Activated naive CD8-positive, alpha-beta T cell treated with anti-CD3 and anti-CD28 coated beads for 36 hours (primary cell): Measurements from ENCODE around the gene ZFAND3. TPM values are rescaled to one million over a fixed set of nuclear protein-coding genes. Genes with fewer than 3 reads are reported as not detected.
A peak's percentile ranks its signal among the peaks of the same experiment; 100 is the strongest.

Experiments
- DNase-seq: peaks from one replicate; pipeline ENCODE4 v3.0.0; 2021
- H3K27ac Mint-ChIP-seq: one replicate; pipeline ENCODE4 v1.8.0; 2022; ENCODE audit warnings: mild to moderate bottlenecking, moderate library complexity, mixed read lengths
- H3K27me3 Mint-ChIP-seq: one replicate; pipeline ENCODE4 v1.8.0; 2022; ENCODE audit warnings: mild to moderate bottlenecking, mixed read lengths
- H3K36me3 Mint-ChIP-seq: one replicate; pipeline ENCODE4 v1.8.0; 2021; ENCODE audit warnings: mild to moderate bottlenecking, mixed read lengths
- H3K4me1 Mint-ChIP-seq: one replicate; pipeline ENCODE4 v1.8.0; 2021; ENCODE audit warnings: mixed read lengths
- H3K4me3 Mint-ChIP-seq: one replicate; pipeline ENCODE4 v1.8.0; 2022; ENCODE audit warnings: mild to moderate bottlenecking, moderate library complexity, mixed read lengths
- H3K9me3 Mint-ChIP-seq: one replicate; pipeline ENCODE4 v1.8.0; 2022; ENCODE audit warnings: mixed read lengths
- total RNA-seq, 2 experiments: library from RNA; stranded (reverse); gene quantifications; one replicate each; pipeline ENCODE4 v1.2.3, GENCODE V29; 2021

Gene ZFAND3
- total RNA-seq, 2 experiments from 2014 or later = 36.3 to 38.5 TPM

DNA sequence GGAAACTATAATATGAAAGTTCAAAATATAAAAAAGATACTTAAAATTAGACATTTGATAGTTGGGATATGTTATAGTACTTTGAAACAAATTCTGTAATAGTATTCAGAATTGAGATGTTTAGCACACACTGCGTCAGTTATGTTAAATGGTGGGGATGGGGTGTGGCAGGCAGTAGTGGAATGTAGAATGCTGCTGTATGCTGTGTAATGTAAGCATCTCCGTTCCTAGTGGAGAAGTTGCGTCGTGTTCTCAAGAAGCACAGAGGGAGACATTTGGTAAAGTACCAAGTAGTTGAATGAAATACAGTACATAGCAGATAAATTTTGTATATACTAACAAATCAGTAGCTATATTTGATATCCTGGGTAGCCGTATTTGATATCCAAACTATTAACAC, 192.4 kb downstream of the ZFAND3 start:
- H3K27ac Mint-ChIP-seq = no peak overlapping the region
- peaks cover 3% of the 10 kb centered on the region for H3K9me3 Mint-ChIP-seq
- H3K36me3 Mint-ChIP-seq = peaks cover 19% of the 10 kb centered on the region
- peaks cover 23% of the 10 kb centered on the region for H3K4me1 Mint-ChIP-seq
- H3K27me3 Mint-ChIP-seq = no peaks in the 10 kb centered on the region
- DNase-seq = no peak
- no peak overlapping the region for H3K4me3 Mint-ChIP-seq

DNA sequence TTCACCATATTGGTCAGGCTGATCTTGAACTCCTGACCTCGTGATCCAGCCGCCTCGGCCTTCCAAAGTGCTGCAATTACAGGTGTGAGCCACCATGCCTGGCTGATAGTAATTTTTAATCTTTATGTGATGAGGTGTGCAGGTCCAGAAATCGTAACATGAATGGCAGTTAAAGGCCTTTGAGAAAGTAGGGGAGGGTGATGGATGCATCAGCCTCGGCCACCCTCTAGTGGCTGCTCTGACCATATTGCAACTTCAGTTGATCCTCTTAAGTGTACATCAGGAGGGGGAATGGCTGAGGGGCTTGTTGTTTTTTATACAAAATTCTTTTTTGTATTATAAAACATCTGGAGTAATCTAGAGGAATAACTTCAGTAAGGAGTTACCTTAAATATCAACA, 193.0 kb downstream of the ZFAND3 start:
- Mint-ChIP-seq H3K27ac (no peak overlapping the region), H3K36me3 (peaks cover 19% of the 10 kb centered on the region), H3K4me3 (no peak overlapping the region), H3K27me3 (no peaks in the 10 kb centered on the region), H3K4me1 (peaks cover 23% of the 10 kb centered on the region), H3K9me3 (peaks cover 3% of the 10 kb centered on the region)
- DNase-seq = peak; percentile 18

DNA sequence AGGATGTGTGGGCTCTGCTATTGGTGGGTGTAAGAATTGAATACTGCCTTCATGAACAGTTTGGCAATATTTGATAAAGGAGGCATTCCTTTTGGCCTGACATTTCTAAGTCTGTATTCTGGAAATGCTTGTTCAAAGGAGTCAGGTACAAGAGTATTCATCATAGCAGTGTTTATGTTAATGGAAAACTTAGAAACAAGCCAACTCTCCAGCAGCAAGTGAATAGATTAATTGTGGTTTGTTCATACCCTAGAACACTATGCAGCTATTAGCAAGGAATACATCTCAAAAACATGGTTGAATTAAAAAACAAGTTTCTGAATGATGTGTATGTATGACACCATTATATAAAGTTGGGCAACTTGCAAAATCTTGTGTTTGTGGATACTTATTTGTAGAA, 195.8 kb downstream of the ZFAND3 start:
- no peaks in the 10 kb centered on the region for H3K9me3 Mint-ChIP-seq
- H3K27ac Mint-ChIP-seq = no peak overlapping the region
- no peaks in the 10 kb centered on the region for H3K27me3 Mint-ChIP-seq
- peaks cover 6% of the 10 kb centered on the region for H3K36me3 Mint-ChIP-seq
- DNase-seq = no peak
- peaks cover 26% of the 10 kb centered on the region for H3K4me1 Mint-ChIP-seq
- H3K4me3 Mint-ChIP-seq = no peak overlapping the region

DNA sequence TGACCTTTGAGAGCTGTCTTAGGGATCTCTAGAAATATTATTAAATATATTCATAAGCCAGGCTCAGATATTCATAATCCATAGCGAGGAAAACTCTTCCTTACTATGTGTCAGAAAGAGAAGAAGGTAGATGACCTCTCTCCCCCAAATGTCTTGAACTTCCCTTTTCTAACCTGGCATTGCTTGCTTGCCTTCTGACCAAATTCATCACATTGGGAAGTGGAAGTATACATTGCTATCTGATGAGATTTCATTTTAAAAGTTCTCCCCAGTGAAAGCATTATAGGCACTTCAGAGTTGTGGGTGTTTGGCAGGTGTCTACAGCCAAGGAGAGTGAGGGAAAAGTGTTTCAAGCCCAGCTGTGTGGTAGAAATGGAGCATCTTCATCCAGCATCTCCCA, 197.3 kb downstream of the ZFAND3 start:
- H3K4me1 Mint-ChIP-seq = peaks cover 32% of the 10 kb centered on the region
- no peaks in the 10 kb centered on the region for H3K27me3 Mint-ChIP-seq
- no peak overlapping the region for H3K4me3 Mint-ChIP-seq
- no peak for DNase-seq
- H3K36me3 Mint-ChIP-seq = peaks cover 3% of the 10 kb centered on the region
- no peaks in the 10 kb centered on the region for H3K9me3 Mint-ChIP-seq
- H3K27ac Mint-ChIP-seq = no peak overlapping the region

DNA sequence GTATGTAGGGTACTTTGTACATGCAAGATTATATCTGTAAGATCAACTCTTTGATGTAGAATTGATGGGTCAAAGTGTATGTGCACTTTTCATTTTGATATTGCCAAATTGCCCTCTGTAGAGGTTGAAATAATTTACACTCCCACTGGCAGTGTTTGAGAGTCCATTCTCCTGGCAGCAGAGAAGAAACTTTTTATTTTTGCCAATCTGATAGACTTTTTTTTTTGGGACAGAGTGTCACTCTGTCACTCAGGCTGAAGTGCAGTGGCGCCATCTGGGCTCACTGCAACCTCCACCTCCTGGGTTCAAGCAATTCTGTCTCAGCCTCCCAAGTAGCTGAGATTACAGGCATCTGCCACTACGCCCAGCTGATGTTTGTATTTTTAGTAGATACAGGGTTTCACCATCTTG, 199.2 kb downstream of the ZFAND3 start:
- no peaks in the 10 kb centered on the region for H3K9me3 Mint-ChIP-seq
- H3K27me3 Mint-ChIP-seq = no peaks in the 10 kb centered on the region
- no peak overlapping the region for H3K4me3 Mint-ChIP-seq
- DNase-seq = no peak
- peaks cover 32% of the 10 kb centered on the region for H3K4me1 Mint-ChIP-seq
- H3K36me3 Mint-ChIP-seq = peaks cover 1% of the 10 kb centered on the region
- no peak overlapping the region for H3K27ac Mint-ChIP-seq

DNA sequence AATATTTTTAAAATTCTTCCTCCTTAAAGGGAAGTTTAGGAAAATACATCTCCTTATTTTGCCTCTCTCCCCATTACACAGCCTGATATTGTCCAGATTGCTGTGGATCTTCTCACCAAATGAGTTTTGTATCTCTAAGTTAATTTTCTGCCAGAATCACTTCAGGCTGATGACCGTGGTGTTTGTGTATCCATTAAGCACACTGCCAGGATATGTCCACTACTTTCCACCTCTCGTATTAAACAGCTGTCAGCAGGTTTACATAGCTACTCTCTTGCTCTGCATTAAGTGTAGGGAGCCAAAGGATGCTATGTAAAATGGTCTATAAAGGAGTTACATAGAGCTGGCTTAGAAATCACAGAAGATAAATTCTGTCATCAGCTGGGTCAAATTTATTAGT, 201.1 kb downstream of the ZFAND3 start:
- Mint-ChIP-seq H3K27me3 (no peaks in the 10 kb centered on the region), H3K9me3 (no peaks in the 10 kb centered on the region), H3K4me1 (peaks cover 23% of the 10 kb centered on the region), H3K27ac (no peak overlapping the region), H3K4me3 (no peak overlapping the region), H3K36me3 (peaks cover 4% of the 10 kb centered on the region)
- DNase-seq = no peak

DNA sequence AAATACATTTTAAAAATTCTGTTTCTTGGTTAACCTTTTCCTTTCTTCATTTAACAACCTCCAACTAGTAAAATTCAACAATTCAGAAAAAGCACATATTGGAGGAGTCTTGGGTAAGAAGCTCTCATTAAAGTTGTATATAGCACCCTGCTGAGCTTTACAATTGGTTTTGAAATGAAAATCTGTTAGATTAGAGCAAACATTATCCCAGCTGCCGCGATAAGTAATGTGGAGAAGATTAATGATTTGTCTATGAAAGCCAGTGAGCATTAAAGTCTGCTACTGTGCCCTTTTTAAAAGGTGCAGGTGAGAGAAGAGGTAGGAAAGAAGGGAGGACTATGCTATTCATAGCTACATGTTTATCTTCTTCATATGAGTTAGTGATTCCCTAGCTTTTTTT, 201.5 kb downstream of the ZFAND3 start:
- Mint-ChIP-seq H3K9me3 (no peaks in the 10 kb centered on the region), H3K4me1 (peaks cover 24% of the 10 kb centered on the region), H3K27ac (no peak overlapping the region), H3K36me3 (peaks cover 4% of the 10 kb centered on the region), H3K27me3 (no peaks in the 10 kb centered on the region), H3K4me3 (no peak overlapping the region)
- no peak for DNase-seq

DNA sequence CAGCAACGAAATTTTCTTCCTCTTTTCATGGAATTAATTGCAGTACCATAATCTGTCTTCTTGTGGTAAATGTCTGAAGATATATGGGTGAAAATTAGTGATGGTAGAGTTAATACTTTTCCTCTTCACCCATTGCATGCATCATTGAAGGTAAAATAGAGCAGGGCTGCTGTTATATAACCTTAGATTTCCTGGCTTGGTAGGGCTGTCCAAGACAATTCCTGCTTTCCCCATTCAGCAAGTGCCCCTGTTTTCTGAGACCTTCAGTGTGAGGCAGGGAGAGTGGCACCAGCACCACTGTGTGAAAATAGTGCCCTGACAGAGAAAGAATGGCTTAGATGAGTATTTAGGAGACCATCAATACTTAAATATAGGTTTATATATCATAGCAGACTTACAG, 202.0 kb downstream of the ZFAND3 start:
- peaks cover 6% of the 10 kb centered on the region for H3K36me3 Mint-ChIP-seq
- no peak for DNase-seq
- no peak overlapping the region for H3K4me3 Mint-ChIP-seq
- no peak overlapping the region for H3K27ac Mint-ChIP-seq
- H3K9me3 Mint-ChIP-seq = no peaks in the 10 kb centered on the region
- H3K27me3 Mint-ChIP-seq = no peaks in the 10 kb centered on the region
- H3K4me1 Mint-ChIP-seq = peaks cover 25% of the 10 kb centered on the region

DNA sequence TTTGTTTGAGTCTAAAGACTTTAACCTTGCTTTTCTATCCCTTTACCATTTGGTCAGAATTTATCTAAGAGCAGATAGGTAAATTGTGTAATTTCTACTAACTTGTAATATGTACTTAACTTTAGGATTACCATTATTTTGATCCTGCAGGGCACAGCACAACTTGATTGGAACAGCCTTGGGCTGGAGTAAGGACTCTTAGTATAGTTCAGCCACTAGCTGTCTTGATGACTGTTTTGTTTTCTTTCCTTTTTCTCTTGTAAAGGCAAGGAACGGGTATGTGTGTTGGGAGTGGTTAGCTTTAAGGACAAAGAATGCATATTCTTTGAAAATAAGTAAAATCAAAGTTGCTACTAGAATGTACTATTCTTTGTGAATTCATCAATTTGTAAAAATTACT, 203.2 kb downstream of the ZFAND3 start:
- peaks cover 23% of the 10 kb centered on the region for H3K4me1 Mint-ChIP-seq
- H3K4me3 Mint-ChIP-seq = no peak overlapping the region
- DNase-seq = no peak
- no peaks in the 10 kb centered on the region for H3K9me3 Mint-ChIP-seq
- H3K36me3 Mint-ChIP-seq = peaks cover 6% of the 10 kb centered on the region
- no peaks in the 10 kb centered on the region for H3K27me3 Mint-ChIP-seq
- no peak overlapping the region for H3K27ac Mint-ChIP-seq

DNA sequence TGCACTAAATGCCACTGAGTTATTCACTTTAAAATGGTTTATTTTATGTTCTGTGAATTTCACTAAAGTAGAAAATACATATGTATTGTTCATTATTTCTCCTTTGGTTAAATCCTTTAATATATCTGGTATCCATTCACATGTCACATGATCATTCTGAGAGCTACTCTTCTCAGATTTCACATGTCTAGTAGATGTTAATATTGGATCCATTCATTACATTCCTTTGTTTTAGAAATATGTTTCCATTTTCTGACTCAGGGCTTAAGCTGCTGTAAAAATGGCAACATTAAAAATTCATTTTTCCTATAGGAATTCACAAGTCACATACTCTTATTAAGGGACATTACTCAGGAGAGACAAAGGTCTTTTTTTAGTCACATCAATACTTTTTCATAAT, 205.4 kb downstream of the ZFAND3 start:
- H3K4me3 Mint-ChIP-seq = no peak overlapping the region
- H3K27ac Mint-ChIP-seq = no peak overlapping the region
- peaks cover 32% of the 10 kb centered on the region for H3K4me1 Mint-ChIP-seq
- DNase-seq = no peak
- H3K27me3 Mint-ChIP-seq = no peaks in the 10 kb centered on the region
- H3K9me3 Mint-ChIP-seq = no peaks in the 10 kb centered on the region
- peaks cover 6% of the 10 kb centered on the region for H3K36me3 Mint-ChIP-seq

DNA sequence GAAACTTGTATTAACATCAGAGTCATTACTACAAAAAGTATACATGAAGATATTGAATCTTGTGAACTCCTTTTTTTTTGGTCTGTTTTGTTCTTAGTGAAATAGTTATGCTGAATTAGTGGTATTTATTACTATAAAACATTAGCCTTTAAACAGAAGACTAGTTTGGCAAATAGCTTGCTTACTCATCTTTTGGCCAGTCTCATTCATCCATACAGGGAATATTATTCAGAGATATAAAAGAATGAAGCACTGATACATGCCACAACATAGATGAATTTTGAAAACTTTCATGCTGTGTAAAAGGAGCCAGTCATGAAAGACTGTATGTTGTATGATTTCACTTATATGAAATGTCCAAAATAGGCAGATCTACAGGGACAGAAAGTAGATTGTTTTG, 205.9 kb downstream of the ZFAND3 start:
- Mint-ChIP-seq H3K9me3 (peaks cover 1% of the 10 kb centered on the region), H3K4me3 (no peak overlapping the region), H3K4me1 (peaks cover 34% of the 10 kb centered on the region), H3K27ac (no peak overlapping the region), H3K36me3 (peaks cover 11% of the 10 kb centered on the region), H3K27me3 (no peaks in the 10 kb centered on the region)
- no peak for DNase-seq

DNA sequence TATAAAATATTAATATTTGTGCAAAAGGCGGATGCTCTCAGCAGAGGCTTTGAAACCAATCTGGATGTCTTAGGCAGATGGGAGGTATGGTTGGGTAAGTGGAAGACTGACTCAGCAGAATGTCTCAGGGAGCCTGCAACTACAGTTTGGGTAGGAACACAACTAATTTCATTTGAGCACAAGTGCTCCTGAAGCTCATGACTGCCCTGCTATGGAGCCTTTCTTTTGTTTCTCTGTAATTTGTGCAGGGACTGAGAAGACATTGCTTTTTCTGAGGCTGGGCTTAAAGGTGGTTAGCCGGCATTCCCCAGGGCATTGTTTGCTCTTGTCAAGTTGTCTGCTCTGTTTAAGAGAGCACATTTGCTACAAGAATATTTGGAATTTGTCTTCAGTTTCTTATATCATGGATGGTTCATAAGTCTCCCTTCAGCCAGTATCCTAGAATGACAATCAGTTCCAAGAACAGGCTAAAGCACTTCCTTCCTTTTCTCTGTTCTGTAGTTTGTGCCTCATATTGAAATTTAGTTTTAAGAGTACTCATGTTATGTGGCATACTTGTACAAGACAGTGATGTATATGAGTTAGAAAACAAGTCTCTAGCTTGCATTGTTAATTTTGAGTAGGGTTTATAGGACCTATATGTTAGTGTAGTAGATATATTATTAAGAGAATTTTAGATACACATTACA, 208.3 kb downstream of the ZFAND3 start:
- H3K4me3 Mint-ChIP-seq = no peak overlapping the region
- H3K27me3 Mint-ChIP-seq = no peaks in the 10 kb centered on the region
- H3K4me1 Mint-ChIP-seq = peaks cover 38% of the 10 kb centered on the region

DNA sequence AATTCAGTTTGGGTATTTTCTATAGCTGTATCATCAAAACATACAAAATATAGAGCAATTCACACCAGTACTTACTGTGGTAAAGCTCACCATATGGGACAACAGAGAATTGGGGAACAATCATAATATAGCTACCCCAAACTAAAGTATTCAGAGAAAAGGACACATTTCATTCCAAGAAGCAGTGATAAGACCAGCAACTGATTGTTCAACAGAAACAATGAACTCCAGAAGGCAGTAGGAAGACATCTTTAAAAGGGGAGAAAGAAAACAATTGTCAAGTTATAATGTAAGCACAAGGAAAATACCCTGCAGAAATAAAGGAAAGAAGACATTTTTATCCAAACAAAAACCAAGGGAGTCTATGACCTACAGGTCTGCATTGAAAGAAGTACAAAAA, 210.9 kb downstream of the ZFAND3 start:
- H3K4me1 Mint-ChIP-seq = peaks cover 56% of the 10 kb centered on the region
- no peak overlapping the region for H3K27ac Mint-ChIP-seq

More for the DNA sequence above, 208.3 kb downstream of the ZFAND3 start:
- Mint-ChIP-seq H3K36me3 (peaks cover 12% of the 10 kb centered on the region), H3K27ac (no peak overlapping the region), H3K9me3 (peaks cover 2% of the 10 kb centered on the region)
- DNase-seq = no peak

DNA sequence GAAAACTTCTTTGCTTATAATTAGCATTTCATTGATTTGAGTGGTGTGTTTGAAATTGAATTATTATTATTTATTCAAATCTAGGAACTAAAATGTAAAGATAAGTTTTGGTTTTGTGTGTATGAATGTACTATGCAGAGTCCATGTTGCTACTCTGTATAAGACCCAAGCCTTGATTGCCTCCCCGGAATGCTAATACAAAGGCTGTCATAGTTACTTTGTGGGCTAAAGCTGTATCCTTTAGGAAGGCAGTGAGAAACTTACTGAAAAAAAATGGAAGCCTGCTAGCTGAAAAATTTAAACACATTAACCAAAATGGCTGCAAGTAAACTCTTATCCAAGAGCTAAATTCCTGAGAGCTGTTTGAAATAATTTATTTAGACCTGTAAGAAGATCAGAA, 213.3 kb downstream of the ZFAND3 start:
- H3K27ac Mint-ChIP-seq = no peak overlapping the region
- peaks cover 16% of the 10 kb centered on the region for H3K36me3 Mint-ChIP-seq
- peaks cover 56% of the 10 kb centered on the region for H3K4me1 Mint-ChIP-seq
- peaks cover 2% of the 10 kb centered on the region for H3K9me3 Mint-ChIP-seq
- DNase-seq = no peak
- no peaks in the 10 kb centered on the region for H3K27me3 Mint-ChIP-seq
- no peak overlapping the region for H3K4me3 Mint-ChIP-seq

More for the DNA sequence above, 210.9 kb downstream of the ZFAND3 start:
- Mint-ChIP-seq H3K36me3 (peaks cover 9% of the 10 kb centered on the region), H3K9me3 (peaks cover 2% of the 10 kb centered on the region), H3K4me3 (no peak overlapping the region), H3K27me3 (no peaks in the 10 kb centered on the region)
- DNase-seq = no peak

DNA sequence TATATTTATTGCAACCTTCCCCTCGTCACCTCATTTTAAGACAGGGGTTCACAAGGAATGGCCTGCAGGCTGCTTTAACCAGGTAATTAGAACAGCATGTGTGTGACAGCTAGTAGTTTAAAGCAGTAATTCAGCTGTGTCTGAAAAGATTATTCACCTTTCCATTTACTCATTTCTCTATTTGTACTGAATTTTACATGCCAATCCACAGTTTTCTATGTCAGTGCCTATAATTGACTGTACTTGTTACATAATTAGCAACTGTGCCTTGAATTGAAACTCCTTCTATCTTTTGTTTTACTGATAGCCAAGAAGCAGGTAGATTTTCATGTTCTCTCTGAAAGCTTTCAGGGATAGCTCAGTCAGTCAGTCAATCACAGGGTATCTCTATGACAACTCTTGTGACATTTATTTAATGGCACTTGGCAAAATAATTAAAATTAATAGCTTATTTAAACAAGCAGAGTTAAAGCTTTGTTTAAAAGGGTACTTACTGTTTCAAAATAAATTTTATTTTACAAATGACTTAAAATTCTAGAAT, 214.0 kb downstream of the ZFAND3 start:
- DNase-seq = no peak
- Mint-ChIP-seq H3K27me3 (no peaks in the 10 kb centered on the region), H3K36me3 (peaks cover 16% of the 10 kb centered on the region), H3K9me3 (peaks cover 2% of the 10 kb centered on the region), H3K4me1 (peaks cover 51% of the 10 kb centered on the region), H3K4me3 (no peak overlapping the region), H3K27ac (no peak overlapping the region)

DNA sequence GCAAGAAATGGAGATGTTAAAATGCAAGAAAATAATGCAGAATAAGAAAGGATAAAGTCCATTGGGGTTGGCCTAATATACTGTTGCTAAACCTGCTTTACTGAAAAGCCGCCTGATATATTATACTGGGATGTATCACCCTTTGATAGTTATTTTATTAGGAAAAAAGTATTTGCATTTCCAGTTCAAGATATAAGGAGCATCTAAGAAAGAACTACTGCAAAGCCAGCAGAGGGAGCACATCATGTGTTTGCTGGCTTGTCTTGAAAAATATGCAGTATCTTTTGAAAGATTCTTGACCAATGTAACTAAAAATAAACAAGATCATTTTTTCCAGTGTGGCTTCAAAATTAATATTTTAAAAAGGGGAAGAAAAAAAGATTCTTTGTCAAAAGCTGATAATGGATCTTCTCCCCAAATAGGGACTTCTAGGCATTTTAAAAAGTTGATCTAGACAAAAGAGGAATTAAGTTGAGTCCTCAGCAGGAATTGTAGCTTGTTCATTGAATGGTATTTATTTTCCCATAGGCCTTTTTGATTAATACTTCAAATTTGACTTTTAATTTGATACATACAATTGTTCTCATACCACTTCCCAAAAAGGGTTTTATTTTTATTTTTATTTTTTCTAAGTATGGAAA, 214.9 kb downstream of the ZFAND3 start:
- Mint-ChIP-seq H3K36me3 (peaks cover 16% of the 10 kb centered on the region), H3K4me3 (no peak overlapping the region), H3K9me3 (peaks cover 2% of the 10 kb centered on the region), H3K27ac (no peak overlapping the region), H3K27me3 (no peaks in the 10 kb centered on the region), H3K4me1 (peaks cover 47% of the 10 kb centered on the region)
- DNase-seq = no peak
